ENCODE data around the gene FOXS1. TPM values are rescaled to one million over a fixed set of nuclear protein-coding genes. Genes with fewer than 3 reads are reported as not detected.
A peak's percentile ranks its signal among the peaks of the same experiment; 100 is the strongest.

Gene FOXS1
- total and polyA plus RNA-seq, 12 donors = 1.4 to 7.5 (median 2.9) TPM

- Histone ChIP-seq H3K9me3 (no peaks in the 10 kb centered on the region), H3K27me3 (no peaks in the 10 kb centered on the region), H3K36me3 (no peaks in the 10 kb centered on the region), H3K4me1 (peaks cover 13 to 47% (median 34%) of the 10 kb centered on the region in 9 donors), H3K4me3 (no peak overlapping the region), H3K27ac (peak overlapping the region in 8 of 10 donors; percentile 42 to 88 (median 74))
- DNase-seq = no peak
- intact Hi-C loops (cut with DNase I) = no loop called here
- no peak for TF ChIP-seq CTCF (IDR thresholded peaks at IDR 0.05)
- 77 to 79% methylated on average over 4 of the region's 4 CpGs for WGBS, 2 donors
- no peak for ATAC-seq
Observed at GRCh38 chr20:31811198-31811597, 34.2 kb downstream of the FOXS1 start.

- intact Hi-C loops (cut with DNase I) = no loop called here
- Histone ChIP-seq H3K9me3 (no peaks in the 10 kb centered on the region), H3K4me3 (no peak overlapping the region), H3K36me3 (no peaks in the 10 kb centered on the region), H3K27me3 (no peaks in the 10 kb centered on the region), H3K27ac (peak overlapping the region in 3 of 10 donors; percentile 16 to 33 (median 23)), H3K4me1 (peaks cover 7 to 41% (median 23%) of the 10 kb centered on the region in 9 donors)
- ATAC-seq (no peak), DNase-seq (no peak)
- WGBS, 2 donors = 76 to 78% methylated on average over 3 of the region's 3 CpGs
- TF ChIP-seq CTCF (IDR thresholded peaks at IDR 0.05) = no peak
Observed at GRCh38 chr20:31809661-31810060, 35.7 kb downstream of the FOXS1 start.

- Histone ChIP-seq H3K36me3 (peaks cover 0 to 2% (median 0%) of the 10 kb centered on the region in 9 donors), H3K27me3 (no peaks in the 10 kb centered on the region), H3K4me3 (no peak overlapping the region), H3K27ac (no peak overlapping the region), H3K4me1 (peaks cover 7 to 39% (median 23%) of the 10 kb centered on the region in 9 donors), H3K9me3 (no peaks in the 10 kb centered on the region)
- no peak for TF ChIP-seq CTCF (IDR thresholded peaks at IDR 0.05)
- intact Hi-C loops (cut with DNase I) = no loop called here
- no peak for DNase-seq
- no peak for ATAC-seq
- WGBS, 2 donors = 94 to 97% methylated on average over 3 of the region's 3 CpGs
Observed at GRCh38 chr20:31808481-31808880, 36.9 kb downstream of the FOXS1 start.

- Histone ChIP-seq H3K27ac (no peak overlapping the region), H3K4me1 (peaks cover 0 to 32% (median 11%) of the 10 kb centered on the region in 9 donors)
Observed at GRCh38 chr20:31806564-31807355, 38.6 kb downstream of the FOXS1 start.

More at GRCh38 chr20:31806564-31807355, 38.6 kb downstream of the FOXS1 start:
- no peaks in the 10 kb centered on the region for H3K9me3 ChIP-seq
- no peak overlapping the region for H3K4me3 ChIP-seq
- 83 to 86% methylated on average over 8 of the region's 8 CpGs for WGBS, 2 donors
- intact Hi-C loops (cut with DNase I) = no loop called here
- ATAC-seq (peak in 3 of 8 donors; percentile 16 to 85 (median 76)), DNase-seq (no peak)
- H3K27me3 ChIP-seq = no peaks in the 10 kb centered on the region
- peaks cover 0 to 17% (median 0%) of the 10 kb centered on the region in 9 donors for H3K36me3 ChIP-seq
- no peak for TF ChIP-seq CTCF (IDR thresholded peaks at IDR 0.05)
